Liver (tissue), 9 donors: ENCODE results near the gene OR3A3. TPM values are rescaled to one million over a fixed set of nuclear protein-coding genes. Genes with fewer than 3 reads are reported as not detected.
A peak's percentile ranks its signal among the peaks of the same experiment; 100 is the strongest.

Experiments
- DNase-seq: peaks from one replicate; pipeline ENCODE4 v3.0.0-alpha.2; 2017; ENCODE audit warnings: low spot score
- H3K27ac ChIP-seq, 2 donors: one replicate each; pipeline ENCODE4 v1.7.0; 2013; ENCODE audit warnings: inconsistent platforms in 2 of 2, low read length in 2 of 2, control low read depth in 1 of 2, low read depth in 1 of 2, mild to moderate bottlenecking in 1 of 2
- H3K27me3 ChIP-seq, 4 donors: one replicate each; pipeline versions ENCODE4 v1.6.1 to v1.7.0; 2013; ENCODE audit warnings: low read length in 3 of 4, inconsistent platforms in 1 of 4, mild to moderate bottlenecking in 1 of 4, moderate library complexity in 1 of 4; ENCODE audit not compliant: control insufficient read depth in 4 of 4, insufficient read depth in 4 of 4
- H3K36me3 ChIP-seq, 4 donors: one replicate each; pipeline versions ENCODE4 v1.6.1 to v1.7.0; 2013; ENCODE audit warnings: low read length in 3 of 4, mild to moderate bottlenecking in 3 of 4, low read depth in 1 of 4, moderate library complexity in 1 of 4; ENCODE audit not compliant: control insufficient read depth in 4 of 4, insufficient read depth in 3 of 4
- H3K4me1 ChIP-seq, 4 donors: one replicate each; pipeline versions ENCODE4 v1.6.1 to v1.7.0; 2013; ENCODE audit warnings: low read length in 3 of 4, mild to moderate bottlenecking in 3 of 4, moderate library complexity in 1 of 4; ENCODE audit not compliant: control insufficient read depth in 4 of 4, insufficient read depth in 4 of 4
- H3K4me3 ChIP-seq, 3 donors: one replicate each; pipeline versions ENCODE4 v1.6.1 to v1.7.0; 2013; ENCODE audit warnings: low read length in 3 of 3, control low read depth in 1 of 3, low read depth in 1 of 3, mild to moderate bottlenecking in 1 of 3
- H3K9ac ChIP-seq, 2 donors: one replicate each; pipeline ENCODE4 v1.7.0; 2013; ENCODE audit warnings: low read length in 2 of 2, mild to moderate bottlenecking in 2 of 2, moderate library complexity in 2 of 2, control low read depth in 1 of 2, low read depth in 1 of 2
- H3K9me3 ChIP-seq, 4 donors: one replicate each; pipeline versions ENCODE4 v1.6.1 to v1.7.0; 2013; ENCODE audit warnings: low read length in 3 of 4; ENCODE audit not compliant: control insufficient read depth in 4 of 4
- EGR1 ChIP-seq, 2 donors: IDR thresholded peaks; 2 replicates each; pipeline ENCODE4 v1.6.1; 2016 to 2018; ENCODE audit warnings: antibody characterized with exemption in 2 of 2, low read depth in 2 of 2
- FOXA1 ChIP-seq: IDR thresholded peaks from 2 replicates; pipeline ENCODE4 v1.6.1; 2016; ENCODE audit warnings: antibody characterized with exemption
- GABPA ChIP-seq, 2 donors: IDR thresholded peaks in 1 of 2; conservative IDR thresholded peaks in 1 of 2; 2 replicates each; pipeline ENCODE4 v1.6.1; 2016; ENCODE audit warnings: antibody characterized with exemption in 2 of 2, mild to moderate bottlenecking in 1 of 2, moderate library complexity in 1 of 2
- HNF4A ChIP-seq, 2 donors: conservative IDR thresholded peaks; 2 replicates each; pipeline ENCODE4 v1.6.1; 2016; ENCODE audit warnings: antibody characterized with exemption in 2 of 2, mild to moderate bottlenecking in 2 of 2
- HNF4G ChIP-seq: IDR thresholded peaks from 2 replicates; pipeline ENCODE4 v1.6.1; 2016; ENCODE audit warnings: antibody characterized with exemption
- JUND ChIP-seq, 2 donors: IDR thresholded peaks; 2 replicates each; pipeline ENCODE4 v1.6.1; 2016; ENCODE audit warnings: antibody characterized with exemption in 2 of 2
- MAX ChIP-seq: IDR thresholded peaks from 2 replicates; pipeline ENCODE4 v1.6.1; 2016; ENCODE audit warnings: antibody characterized with exemption
- NR2F2 ChIP-seq: IDR thresholded peaks from 2 replicates; pipeline ENCODE4 v1.6.1; 2016; ENCODE audit warnings: antibody characterized with exemption
- RAD21 ChIP-seq, 2 donors: IDR thresholded peaks; 2 replicates each; pipeline ENCODE4 v1.6.1; 2016; ENCODE audit warnings: antibody characterized with exemption in 2 of 2, mild to moderate bottlenecking in 2 of 2
- RXRA ChIP-seq, 2 donors: IDR thresholded peaks; 2 replicates each; pipeline ENCODE4 v1.6.1; 2017 to 2018; ENCODE audit warnings: antibody characterized with exemption in 2 of 2, mild to moderate bottlenecking in 1 of 2
- SP1 ChIP-seq: IDR thresholded peaks from 2 replicates; pipeline ENCODE4 v1.6.1; 2018; ENCODE audit warnings: antibody characterized with exemption, mild to moderate bottlenecking
- TAF1 ChIP-seq: conservative IDR thresholded peaks from 2 replicates; pipeline ENCODE4 v1.6.1; 2016; ENCODE audit warnings: antibody characterized with exemption, mild to moderate bottlenecking
- ZBTB33 ChIP-seq: IDR thresholded peaks from 2 replicates; pipeline ENCODE4 v1.6.1; 2016; ENCODE audit warnings: antibody characterized with exemption
- WGBS: extraction: QIAGEN DNeasy Blood & Tissue Kit; methylation state at CpG from one replicate; pipeline ENCODE4 v1.1.7; 2013; 5-methylcytosine and 5-hydroxymethylcytosine counted together
- polyA plus RNA-seq, 2 donors: library from polyadenylated mRNA; stranded (reverse) in 1 of 2; unstranded in 1 of 2; fragments of 200-250 nt in 1 of 2; fragments of >200 nt in 1 of 2; fragmentation: Nextera tagmentation in 1 of 2; extraction: Ambion mirVana in 1 of 2; gene quantifications; one replicate each; pipeline versions ENCODE4 v1.2.1 to v1.2.3, GENCODE V29; 2013 to 2015
- total RNA-seq, 2 donors: library from RNA; depleted of rRNA; stranded (reverse); fragments of >200 nt; gene quantifications; one replicate each; pipeline ENCODE4 v1.2.3, GENCODE V29; 2014
- donor health status: healthy.
- donor health status: healthy.
- donor health status: healthy.
- donor health status: healthy.
- donor health status: healthy.

The OR3A3 gene
- total and polyA plus RNA-seq, 4 donors: not detected

GRCh38 chr17:3438368-3438767 is 27.2 kb downstream of the OR3A3 start:
- Histone ChIP-seq H3K9ac (no peak overlapping the region), H3K27ac (no peak overlapping the region), H3K36me3 (no peaks in the 10 kb centered on the region), H3K9me3 (no peaks in the 10 kb centered on the region), H3K27me3 (no peaks in the 10 kb centered on the region), H3K4me3 (no peak overlapping the region), H3K4me1 (no peaks in the 10 kb centered on the region)
- WGBS: 91% methylated on average over 1 of the region's 1 CpG
- DNase-seq: no peak
- TF ChIP-seq ZBTB33 (no peak), RXRA (IDR thresholded peaks at IDR 0.05) (no peak), EGR1 (IDR thresholded peaks at IDR 0.05; ENCODE audit: low read depth in 2 of 2) (no peak), HNF4G (no peak), TAF1 (no peak), GABPA (IDR thresholded peaks at IDR 0.05 in 1 of 2, conservative IDR thresholded peaks at IDR 0.05 in 1 of 2) (no peak), SP1 (no peak), NR2F2 (no peak), HNF4A (conservative IDR thresholded peaks at IDR 0.05) (no peak), FOXA1 (no peak), RAD21 (IDR thresholded peaks at IDR 0.05) (no peak)

- Histone ChIP-seq H3K9ac (no peak overlapping the region), H3K27ac (no peak overlapping the region), H3K4me1 (no peaks in the 10 kb centered on the region), H3K4me3 (no peak overlapping the region), H3K9me3 (no peaks in the 10 kb centered on the region), H3K27me3 (no peaks in the 10 kb centered on the region), H3K36me3 (no peaks in the 10 kb centered on the region)
- DNase-seq: no peak
- TF ChIP-seq MAX: no peak
- no peak for TF ChIP-seq SP1
- TF ChIP-seq TAF1: no peak
- TF ChIP-seq ZBTB33: no peak
- TF ChIP-seq JUND (IDR thresholded peaks at IDR 0.05): no peak
- WGBS: 78% methylated on average over 2 of the region's 2 CpGs
Observed at GRCh38 chr17:3440451-3440850, 29.3 kb downstream of the OR3A3 start.

- no peaks in the 10 kb centered on the region for H3K36me3 ChIP-seq
- DNase-seq: no peak
- TF ChIP-seq RAD21 (IDR thresholded peaks at IDR 0.05): peak; percentile 10
- no peak for TF ChIP-seq GABPA (IDR thresholded peaks at IDR 0.05 in 1 of 2, conservative IDR thresholded peaks at IDR 0.05 in 1 of 2)
- H3K4me3 ChIP-seq: no peak overlapping the region
- H3K9ac ChIP-seq: no peak overlapping the region
- H3K4me1 ChIP-seq: peaks cover 0 to 3% (median 0%) of the 10 kb centered on the region in 4 donors
- H3K27me3 ChIP-seq: no peaks in the 10 kb centered on the region
- H3K9me3 ChIP-seq: no peaks in the 10 kb centered on the region
- 65% methylated on average over 2 of the region's 2 CpGs for WGBS
- H3K27ac ChIP-seq: no peak overlapping the region
Observed at GRCh38 chr17:3447625-3448024, 36.5 kb downstream of the OR3A3 start.
